CD4-positive, alpha-beta T cell treated with Interleukin-1 beta for 1 hour (primary cell): Measurements from ENCODE around the gene SLC41A1.
A peak's percentile ranks its signal among the peaks of the same experiment; 100 is the strongest.

Source experiments
- DNase-seq, 2 donors: peaks; one replicate each; pipeline ENCODE4 v3.0.0-alpha.2; 2020 to 2022

SLC41A1 gene

DNA sequence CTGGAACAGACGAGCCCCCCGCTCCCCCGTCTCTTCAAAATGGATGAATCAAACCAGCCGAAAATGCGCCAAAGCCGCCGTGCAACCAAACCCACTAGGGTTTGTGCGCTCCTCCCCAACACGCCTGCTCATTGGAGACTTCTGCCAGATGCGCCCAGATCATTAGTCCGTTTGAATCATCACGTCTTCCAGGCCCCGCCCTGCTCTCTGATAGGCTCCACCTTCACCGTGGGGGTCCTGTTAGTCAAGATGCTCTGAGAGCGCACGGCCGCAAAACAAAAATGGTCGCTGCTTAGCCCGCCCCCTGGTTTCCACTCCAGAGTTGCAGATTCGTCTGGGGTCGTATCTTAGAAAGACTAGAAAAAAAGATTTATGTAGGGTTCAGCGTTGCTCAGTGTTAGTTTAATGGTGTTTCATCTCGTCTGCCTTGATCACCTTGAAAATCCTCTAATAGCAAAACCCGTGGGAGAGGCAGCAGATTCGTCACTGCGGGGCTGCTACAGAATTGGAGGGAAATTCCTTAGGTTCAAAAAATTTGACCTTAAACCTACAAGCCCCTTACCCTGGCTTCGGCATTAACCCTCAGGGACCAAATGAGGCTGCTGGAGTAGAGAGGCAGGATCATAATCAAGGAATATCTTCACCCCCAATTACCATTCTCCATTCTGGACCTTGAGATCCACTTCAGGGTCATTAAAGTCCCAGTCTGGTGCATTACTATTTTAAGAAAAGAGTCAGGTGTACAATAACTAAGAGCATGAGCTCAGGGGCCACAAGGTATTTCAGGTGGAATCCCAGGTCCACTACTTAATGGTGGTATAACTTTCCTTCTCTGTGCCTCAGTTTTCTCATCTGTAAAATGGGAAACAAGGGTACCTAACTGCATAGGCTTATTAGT, 62.6 kb downstream of the SLC41A1 start, which contains the start of gene NUCKS1:
NUCKS1 (minus strand) TSS at position 45 of the 898 bp plus-strand sequence. CDS start 209 bp downstream, outside the sequence.
- peak; percentile 99 for DNase-seq

DNA sequence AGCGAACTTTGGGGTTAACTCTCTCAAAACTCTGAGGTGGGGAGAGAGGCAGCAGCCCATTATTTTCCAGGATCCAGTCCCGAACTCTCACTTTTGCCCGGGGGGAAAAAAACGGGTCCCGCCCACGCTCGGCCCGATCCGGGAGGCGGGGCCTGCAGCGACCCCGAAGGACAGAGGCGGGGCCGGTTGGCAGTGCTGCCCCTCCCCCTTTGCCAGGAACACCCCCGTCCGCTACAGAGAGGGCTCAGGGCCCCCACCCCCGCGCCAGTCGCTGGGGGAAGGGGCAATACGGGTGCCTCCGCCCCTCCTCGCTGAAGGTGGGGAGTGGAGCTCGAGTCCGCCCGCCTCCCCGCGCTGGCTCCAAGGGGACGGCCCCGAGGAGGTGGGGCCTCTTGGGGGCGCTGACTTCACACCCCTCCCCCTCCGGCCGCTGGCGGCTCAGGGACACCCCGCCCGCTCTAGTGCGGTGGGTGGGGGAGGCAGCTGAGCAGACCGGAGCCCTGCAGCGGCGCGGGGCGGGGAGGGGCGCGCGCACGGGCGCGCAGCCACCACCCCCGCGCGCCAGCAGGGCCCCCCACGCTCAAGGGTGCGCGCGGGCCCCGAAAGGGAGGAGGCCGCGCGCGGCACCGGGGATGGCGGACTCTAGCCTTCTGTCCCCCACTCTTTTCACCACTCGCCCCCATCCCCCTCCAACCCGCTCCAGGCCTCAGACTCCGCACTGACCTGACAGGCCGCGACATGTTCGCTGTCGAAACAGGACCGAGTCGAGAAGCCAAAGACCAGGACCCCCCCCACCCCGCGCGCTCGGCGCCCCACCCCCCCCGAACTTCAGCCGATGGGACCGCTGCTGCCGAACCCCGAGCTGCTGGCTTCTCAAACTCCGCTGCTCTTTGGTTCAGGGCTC, 63.5 kb downstream of the SLC41A1 start:
- DNase-seq: peak; percentile 96 to 97

DNA sequence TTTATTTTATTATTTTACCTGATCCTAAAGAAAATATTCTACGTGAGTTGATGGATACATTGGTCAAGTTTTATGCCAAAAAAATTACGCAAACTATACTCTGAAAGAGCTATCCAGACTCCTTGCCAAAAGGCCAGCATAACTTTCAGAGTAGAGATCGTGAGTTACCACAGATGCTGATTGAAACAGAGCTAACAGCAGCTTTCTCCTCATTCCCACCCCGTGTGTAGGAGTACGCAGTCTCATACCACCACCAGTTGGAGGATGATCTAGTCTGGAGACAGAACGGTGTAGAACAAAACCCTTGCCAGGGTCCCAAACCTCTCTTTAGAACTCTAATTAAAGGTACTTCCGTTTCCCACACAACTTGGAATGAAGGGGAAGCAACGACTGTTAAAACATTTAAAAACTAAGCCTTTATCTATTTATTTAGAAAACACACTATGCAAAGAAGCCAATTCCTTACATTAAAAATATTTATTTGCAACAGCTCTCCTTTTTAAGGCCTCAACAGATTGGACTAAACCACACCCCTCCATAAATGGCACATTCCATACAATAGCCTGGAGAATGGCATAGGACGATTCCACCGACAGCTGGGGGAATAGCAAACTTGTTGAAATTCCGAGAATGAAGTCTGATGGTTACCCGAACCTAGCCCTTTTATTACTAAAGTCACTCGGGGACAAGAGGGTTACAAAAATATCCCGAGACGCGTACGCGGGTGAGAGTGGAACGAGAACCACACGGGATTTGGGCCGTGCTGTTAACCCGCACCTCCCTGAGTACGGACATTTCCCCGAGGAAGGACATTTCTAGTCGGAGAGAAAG, 64.4 kb downstream of the SLC41A1 start:
- peak in 1 of 2 donors; percentile 29 for DNase-seq

DNA sequence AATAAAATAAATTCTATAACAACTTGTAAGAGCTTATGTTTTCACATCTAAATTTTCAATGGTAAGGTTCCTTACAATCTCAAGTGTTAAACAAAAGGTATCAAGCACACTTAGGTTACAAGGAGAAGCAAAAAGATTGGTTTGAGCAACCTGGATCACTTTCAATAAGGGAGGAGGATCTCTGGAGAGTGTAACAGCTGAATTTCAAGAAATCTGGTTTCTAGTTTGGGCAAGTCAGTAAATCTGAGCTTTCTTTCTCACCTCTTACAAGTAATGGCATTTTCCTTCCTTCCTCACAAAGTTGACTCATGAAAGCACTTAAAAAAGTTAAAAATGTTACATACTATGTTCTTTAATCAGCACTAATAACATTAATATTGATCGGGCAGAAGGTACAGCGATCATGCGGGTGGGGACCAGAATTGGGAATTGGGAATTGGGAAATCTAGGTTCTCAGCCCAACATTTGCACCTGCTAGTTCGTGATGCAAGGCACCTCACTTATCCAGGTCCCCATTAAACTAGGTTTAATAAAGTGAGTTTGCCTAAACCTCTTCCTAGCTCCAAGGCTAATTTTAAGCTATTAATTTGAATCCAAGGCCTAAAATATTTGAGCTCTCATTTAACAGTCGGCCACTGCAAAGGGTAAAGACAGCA, 66.1 kb downstream of the SLC41A1 start:
- no peak for DNase-seq

DNA sequence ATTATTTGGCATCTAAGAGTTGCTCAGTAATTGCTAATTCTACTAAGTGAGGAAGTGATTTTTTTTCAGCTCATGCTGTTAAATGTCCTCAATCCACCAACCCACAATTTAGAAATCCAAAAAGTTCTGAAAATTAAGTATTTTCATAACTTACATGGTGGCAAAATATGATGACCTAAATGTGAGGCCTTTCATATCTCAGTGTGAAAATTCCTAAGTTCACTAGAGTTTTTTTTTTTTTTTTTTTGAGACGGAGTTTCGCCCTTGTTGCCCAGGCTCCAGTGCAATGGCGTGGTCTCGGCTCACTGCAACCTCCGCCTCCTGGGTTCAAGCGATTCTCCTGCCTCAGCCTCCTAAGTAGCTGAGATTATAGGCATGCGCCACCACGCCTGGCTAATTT, 68.6 kb downstream of the SLC41A1 start:
- DNase-seq: no peak

DNA sequence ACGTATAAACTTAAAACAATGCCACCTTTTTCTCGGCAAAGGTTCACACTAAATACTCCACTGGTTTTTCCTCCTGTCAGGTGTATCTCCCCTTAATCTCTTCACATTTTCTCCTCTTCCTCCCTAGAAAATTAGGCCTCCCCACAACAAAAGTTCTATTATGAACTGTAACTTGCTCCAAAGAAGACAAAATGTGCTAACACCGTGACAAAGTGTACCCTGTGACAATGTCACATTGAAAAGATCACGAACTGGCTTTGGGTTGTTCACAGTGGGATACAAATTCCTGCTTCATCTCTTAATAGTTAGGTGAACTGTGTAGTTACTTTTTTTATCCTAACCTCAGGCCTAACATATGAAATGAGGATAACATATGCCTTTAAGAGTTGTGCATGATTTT, 69.0 kb downstream of the SLC41A1 start:
- no peak for DNase-seq

DNA sequence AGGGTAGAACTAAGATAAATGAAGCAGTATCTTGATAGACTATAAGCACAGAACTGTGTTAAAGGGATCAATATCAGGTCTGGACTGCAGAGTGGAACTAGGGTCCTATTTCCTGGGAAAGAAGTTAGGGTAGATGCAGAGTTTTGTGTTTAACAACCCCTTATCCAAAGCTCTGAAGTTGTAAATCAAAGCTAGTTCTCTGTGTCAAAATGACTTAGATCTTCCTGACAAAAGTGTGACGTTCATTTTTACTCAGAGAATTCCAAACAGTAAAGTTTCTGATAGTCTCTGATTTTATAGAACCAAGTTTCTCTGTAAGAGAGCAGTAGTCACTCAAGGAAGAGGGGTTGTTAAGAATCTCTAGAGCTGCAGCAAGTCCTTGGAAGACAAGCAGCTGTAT, 71.3 kb downstream of the SLC41A1 start:
- DNase-seq: no peak

DNA sequence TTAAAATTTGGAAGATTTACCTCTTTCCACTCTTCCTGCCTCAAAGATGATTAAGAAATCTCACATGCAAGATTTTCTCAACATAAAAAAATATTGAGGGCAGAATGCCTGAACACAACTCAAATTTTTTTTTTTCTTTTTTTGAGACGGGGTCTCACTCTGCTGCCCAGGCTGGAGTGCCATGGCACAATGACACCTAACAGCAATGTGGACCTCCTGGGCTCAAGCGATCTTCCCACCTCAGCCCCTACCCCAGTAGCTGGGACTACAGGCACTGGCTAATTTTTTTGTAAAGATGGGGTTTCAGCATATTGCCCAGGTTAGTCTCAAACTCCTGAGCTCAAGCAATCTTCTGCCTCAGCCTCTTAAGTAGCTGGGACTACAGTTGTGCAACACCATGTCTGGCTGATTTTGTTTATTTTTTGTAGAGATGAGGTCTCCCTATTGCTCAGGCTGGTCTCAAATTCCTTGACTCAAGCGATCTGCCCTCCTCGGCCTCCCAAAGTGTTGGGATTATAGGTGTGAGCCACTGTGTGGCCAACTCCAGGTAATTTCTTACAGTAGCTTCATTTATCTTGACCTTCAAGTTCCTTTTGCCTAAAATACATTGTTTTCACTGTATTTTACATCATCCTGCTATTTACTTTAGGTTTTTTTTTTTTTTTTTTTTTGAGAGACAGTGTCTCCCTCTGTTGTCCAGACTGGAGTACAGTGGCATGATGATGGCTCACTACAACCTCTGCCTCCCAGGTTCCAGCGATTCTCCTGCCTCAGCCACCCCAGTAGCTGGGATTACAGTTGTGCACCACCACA, 73.4 kb downstream of the SLC41A1 start:
- DNase-seq: no peak
